ENCODE data around the gene AANAT.
"Not testable (repeated sequence)": the region's sequence is repeated elsewhere in the genome, so short reads cannot be mapped to it uniquely, and the experiment has no call there.

AANAT gene

DNA sequence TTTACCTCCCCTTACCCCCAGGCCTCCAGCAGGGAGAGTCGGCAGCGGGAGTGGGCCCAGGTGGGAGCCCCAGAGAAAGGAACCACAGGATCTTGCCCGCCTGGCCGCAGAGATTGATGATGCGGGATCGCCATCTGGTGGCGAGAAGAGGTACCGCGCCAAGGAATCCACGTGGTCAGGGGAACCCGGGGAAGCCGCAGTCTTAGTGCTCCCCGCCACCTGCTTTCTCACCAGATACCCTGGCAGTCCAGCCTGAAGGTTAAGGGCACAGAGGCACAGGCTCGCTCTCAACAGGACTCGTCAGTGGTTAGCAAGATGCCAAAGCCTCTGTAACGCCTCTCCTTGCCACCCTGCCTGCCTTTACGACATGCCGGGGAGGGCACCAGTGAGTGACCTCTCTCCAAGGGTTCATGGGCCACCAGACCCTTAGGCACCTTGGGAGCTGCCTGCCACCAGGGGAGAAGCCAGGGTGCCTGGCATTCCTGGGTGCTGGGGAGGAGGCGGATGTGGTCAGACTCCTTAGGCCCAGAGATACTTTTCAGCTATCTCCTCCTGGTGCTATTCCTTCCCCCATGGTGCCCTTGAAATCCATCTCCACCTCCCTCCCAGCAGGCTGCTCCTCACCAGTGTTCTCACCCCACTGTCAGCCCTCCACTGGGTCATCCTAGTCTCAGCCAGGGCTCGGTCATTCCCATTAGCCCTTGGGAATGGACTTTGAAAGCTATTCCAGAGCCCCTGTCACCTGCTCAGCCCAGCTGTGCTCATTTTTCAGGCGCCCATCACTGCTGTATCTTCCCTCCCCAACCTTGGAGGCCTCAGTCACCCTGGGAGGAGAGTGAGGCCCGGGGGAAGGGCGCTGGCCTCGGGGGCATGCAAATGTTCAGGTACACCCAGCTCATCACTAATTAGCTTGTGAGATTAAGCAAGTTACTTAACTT, 39.3 kb downstream of the AANAT start:
- DNase-seq (ENCODE audit: low read depth) = peak; percentile 79

DNA sequence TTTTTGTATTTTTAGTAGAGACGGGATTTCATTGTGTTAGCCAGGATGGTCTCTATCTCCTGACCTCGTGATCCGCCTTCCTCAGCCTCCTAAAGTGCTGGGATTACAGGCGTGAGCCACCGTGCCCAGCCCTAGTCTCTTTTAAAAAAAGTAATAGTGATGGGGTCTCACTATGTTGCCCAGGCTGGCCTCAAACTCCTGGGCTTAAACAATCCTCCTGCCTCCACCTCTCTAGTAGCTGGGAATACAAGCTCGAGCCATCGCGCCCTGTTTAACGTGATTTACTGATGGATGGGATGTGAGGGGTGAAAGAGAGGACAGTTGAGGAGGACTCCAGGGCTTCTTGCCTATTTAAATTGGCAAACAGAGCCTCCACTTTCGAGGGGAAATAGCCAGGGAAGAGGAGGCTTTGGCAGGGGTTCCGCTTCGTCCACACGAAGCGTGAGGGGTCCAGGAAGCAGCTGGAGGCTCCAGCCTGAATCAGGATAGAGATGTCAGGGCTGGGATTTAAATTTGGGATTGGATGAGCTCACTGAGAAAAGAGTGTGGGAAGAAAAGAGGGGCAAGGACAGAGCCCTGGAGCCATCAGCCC, 41.2 kb downstream of the AANAT start:
- not testable (repeated sequence) for DNase-seq (ENCODE audit: low read depth)

DNA sequence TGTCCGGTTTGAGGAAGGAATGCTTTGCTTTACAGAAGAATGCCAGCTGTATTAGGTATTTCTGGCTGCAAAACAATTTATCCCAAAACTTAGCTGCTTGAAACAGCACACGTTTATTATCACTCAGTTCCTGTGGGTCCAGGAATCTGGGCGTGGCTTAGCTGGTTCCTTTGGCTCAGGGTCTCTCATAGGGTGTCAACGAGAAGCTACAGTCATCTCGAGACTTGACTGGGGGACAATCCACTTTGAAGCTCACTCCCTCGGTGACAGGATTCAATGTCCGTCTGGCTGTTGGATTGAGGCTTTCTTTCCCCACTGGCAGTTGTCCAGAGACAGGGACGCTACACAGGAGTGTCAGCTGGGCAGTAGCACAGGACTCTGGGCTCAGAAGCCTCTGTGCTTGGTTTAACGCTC, 43.4 kb downstream of the AANAT start:
- DNase-seq (ENCODE audit: low read depth) = no peak

DNA sequence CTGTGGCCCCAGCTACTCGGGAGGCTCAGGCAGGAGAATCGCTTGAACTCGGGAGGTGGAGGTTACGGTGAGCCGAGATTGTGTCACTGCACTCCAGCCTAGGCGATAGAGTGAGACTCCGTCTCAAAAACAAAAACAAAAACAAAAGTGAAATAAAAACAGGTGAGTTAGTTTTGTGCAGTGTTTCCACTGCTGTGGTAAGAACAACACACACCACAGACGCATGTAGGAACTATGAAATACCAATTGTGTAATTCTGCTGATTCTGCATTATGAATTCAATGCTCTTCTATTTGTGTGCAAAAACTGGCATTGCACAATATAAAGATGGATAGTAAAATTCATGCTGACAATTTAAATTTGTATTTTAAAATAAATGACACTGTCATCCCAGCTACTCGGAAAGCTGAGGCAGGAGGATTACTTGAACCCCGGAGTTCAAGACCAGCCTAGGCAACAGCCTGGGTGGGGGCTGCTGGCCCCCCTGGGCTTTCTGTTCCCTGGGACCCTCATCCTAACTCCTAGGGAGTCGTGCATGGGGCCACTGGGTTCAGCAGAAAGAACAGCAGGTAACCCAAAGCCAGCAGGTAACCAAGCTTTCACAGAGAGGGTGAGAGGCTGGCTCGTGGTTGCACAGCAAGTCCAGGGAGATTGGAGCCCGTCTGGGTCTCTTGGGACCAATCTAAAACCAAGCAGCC, 44.4 kb downstream of the AANAT start:
- no peak for DNase-seq (ENCODE audit: low read depth)

DNA sequence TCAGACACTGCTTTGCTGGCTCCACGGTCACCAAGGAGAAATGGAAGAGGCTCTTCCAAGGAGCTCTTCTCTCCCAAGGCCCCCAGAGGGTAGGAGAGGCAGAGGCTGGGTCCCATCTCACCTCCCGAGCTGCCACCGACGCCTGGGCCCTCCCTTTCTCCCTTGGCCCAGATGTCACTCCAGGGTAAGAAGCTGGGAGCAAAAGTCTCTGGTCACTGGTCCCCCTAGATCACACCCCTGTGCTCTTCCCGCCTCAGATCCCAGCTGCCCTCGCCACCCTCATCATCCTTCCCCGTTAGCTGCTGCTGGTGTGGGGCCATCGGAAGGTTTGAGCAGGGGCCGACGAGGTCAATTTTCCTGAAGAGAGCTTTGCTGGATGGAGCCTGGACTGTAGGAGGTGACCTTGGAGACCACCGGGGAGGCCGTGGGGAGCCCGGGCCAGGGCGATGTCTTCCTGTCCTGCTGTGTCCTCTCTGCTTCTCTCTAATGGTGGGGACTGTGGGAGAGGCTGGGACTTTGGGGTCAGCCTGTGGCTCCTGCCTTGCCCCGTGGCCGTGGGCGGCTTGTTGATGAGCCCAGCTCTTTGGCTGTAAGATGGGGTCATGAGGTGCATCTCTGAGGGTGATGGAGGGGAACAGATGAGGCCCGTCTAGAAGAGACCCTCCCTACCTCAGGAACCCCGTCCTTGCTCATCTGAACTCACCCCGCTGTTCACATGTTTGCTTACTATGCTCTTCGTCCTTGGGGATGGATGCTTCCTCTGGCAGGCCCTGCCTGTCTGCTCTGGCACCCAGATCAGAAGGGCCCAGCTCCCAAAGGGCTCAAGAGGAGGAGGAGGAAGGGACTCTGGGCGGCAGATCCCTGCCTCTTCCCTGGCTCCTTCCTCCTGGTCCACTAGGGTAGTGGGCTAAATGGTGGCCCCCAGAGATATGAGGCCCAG, 45.2 kb downstream of the AANAT start:
- DNase-seq (ENCODE audit: low read depth) = no peak

DNA sequence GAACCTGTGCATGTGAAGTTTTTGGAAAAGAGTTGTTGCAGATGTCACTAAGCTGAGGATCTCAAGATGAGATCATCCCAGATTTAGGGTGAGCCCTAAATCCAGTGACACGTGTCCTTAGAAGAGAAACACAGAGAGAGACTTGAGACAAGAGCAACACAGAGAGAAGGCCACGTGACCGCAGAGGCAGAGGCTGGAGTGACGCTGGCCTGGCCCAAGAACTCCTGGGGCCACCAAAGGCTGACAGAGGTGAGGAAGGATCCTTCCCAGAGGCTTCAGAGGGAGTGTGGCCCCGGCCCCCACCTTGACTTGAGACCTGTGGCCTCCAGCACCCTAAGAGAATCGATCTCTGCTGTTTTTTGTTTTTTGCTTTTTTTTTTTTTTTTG, 45.9 kb downstream of the AANAT start:
- DNase-seq (ENCODE audit: low read depth) = no peak

DNA sequence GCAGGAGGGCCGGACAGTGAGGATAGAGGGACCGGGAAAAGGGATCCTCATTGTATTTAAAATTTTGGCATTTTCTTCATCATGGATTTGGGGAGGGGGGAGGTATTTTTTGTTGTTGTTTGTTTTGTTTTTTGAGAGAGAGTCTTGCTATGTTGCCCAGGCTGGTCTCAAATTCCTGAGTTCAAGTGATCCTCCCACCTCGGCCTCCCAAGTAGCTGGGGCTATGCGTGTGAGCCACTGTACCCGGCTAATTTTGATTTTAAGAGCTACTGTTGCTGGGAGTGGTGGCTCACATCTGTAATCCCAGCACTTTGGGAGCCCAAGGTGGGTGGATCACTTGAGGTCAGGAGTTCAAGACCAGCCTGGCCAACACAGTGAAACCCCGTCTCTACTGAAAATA, 47.0 kb downstream of the AANAT start:
- not testable (repeated sequence) for DNase-seq (ENCODE audit: low read depth)

DNA sequence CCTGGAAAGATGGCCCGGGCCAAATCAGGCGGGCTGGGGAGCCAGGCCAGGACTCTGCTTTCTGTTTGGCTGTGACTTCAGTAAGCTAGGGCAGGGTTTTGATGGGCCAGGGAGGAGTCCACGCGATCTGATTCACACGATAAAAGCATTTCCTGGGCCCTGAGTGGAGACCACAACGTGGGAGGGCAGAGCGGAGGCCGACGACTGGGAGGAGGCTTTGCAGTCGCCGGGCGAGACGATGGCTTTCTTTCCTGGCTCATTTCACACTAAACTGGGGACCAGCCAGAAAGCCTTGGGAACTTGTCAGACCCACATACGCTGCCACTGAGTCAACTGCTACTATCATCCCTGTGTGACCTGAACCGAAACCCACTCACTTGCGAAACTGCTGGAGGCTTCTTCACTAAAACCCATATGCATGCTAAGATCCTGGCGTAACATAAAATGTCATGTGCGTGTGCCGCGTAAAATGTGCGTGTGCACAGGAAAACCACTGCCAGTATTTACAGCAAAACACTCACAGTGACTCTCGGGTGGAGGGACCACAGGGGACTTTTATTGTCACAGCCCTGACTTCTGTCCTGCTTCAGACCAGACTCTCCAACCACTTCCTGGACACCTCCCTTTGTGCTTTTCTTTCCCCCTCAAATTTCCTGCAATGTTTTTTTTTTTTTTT, 48.0 kb downstream of the AANAT start:
- peak; percentile 91 for DNase-seq (ENCODE audit: low read depth)

DNA sequence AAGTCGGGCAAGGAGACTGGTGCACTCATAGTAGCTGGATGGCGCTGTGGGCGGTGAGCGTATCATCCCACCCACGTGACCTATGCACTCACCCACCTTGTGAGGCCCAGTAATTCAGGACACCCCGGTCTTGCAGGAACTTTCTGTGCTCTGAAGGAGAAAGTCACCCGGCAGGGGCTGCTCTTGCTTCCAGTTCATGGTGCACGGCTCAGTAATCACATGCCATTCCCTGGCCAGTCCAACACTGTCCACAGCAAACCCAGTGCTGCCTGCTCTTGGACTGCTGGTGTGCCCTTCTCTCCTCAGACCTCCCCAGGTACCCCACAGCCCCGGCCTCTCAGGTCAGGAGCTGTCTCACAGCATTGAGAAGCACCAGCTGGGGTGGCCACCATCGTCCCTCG, 50.2 kb downstream of the AANAT start:
- DNase-seq (ENCODE audit: low read depth) = no peak

DNA sequence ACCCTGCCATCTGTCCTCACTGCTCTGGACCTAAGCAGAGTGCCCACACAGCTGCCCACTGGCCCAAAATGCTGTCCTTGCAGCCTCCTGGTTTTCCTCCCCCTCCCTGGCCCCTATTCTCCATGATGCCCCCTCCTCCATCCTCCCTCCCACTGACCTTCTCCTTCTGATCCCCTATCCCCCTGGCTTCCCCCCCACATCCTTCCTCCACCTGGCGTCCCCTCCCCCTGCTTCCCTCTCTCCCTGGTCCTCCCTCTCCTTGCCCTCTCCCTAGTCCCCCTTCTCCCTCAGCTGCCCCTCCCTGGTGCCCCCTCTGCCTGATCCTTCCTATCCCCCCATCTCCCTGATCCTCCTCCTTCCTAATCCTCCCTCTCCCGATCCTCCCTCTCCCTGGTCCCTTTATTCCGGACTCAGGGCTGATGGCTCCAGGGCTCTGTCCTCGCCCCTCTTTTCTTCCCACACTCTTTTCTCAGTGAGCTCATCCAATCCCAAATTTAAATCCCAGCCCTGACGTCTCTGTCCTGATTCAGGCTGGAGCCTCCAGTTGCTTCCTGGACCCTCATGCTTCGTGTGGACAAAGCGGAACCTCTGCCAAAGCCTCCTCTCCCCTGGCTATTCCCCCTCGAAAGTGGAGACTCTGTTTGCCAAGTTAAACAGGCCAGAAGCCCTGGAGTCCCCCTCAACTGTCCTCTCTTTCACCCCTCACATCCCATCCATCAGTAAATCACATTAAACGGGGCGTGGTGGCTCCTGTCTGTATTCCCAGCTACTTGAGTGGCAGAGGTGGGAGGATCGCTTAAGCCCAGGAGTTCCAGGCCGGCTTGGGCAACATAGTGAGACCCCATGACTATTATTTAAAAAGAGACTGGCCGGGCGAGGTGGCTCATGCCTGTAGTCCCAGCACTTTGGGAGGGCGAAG, 51.9 kb downstream of the AANAT start:
- DNase-seq (ENCODE audit: low read depth) = no peak

Measured in ELR (cell line).